GM21381 (cell line): Measurements from ENCODE around the gene TPM3.
"Not testable (repeated sequence)": the region's sequence is repeated elsewhere in the genome, so short reads cannot be mapped to it uniquely, and the experiment has no call there.

Source experiments
- ATAC-seq: cut with Tn5 transposase; IDR thresholded peaks from one replicate; pipeline ENCODE4 v1.9.1; 2021; ENCODE audit warnings: mild to moderate bottlenecking, moderate library complexity; ENCODE audit not compliant: unreplicated experiment

TPM3 gene

GRCh38 chr1:154191990-154192461 is at the start of gene TPM3:
TSS of gene TPM3 (minus strand) at chr1:154192100. CDS start at chr1:154192018, 82 bp downstream.
- ATAC-seq, result no peak

- ATAC-seq, result no peak
These were observed 48.5 kb upstream of the TPM3 start for GRCh38 chr1:154240294-154240833.

- ATAC-seq, result no peak
These were observed 47.6 kb upstream of the TPM3 start for GRCh38 chr1:154239491-154239890.

GRCh38 chr1:154237880-154238506 is 46.1 kb upstream of the TPM3 start:
- no peak for ATAC-seq

GRCh38 chr1:154237435-154237834 is 45.5 kb upstream of the TPM3 start:
- no peak for ATAC-seq

GRCh38 chr1:154236855-154237254 is 45.0 kb upstream of the TPM3 start:
- no peak for ATAC-seq

GRCh38 chr1:154233127-154233526 is 41.2 kb upstream of the TPM3 start:
- not testable (repeated sequence) for ATAC-seq

GRCh38 chr1:154231112-154231511 is 39.2 kb upstream of the TPM3 start:
- ATAC-seq, result not testable (repeated sequence)

GRCh38 chr1:154225370-154225769 is 33.5 kb upstream of the TPM3 start:
- no peak for ATAC-seq

- ATAC-seq, result no peak
These were observed 31.7 kb upstream of the TPM3 start for GRCh38 chr1:154223621-154224020.

- ATAC-seq, result no peak
These were observed 31.0 kb upstream of the TPM3 start for GRCh38 chr1:154222918-154223317.

GRCh38 chr1:154222518-154222917 is 30.6 kb upstream of the TPM3 start:
- ATAC-seq, result no peak

- peak; percentile 19 for ATAC-seq
These were observed 29.5 kb upstream of the TPM3 start for GRCh38 chr1:154221278-154222001.

- no peak for ATAC-seq
These were observed 29.0 kb upstream of the TPM3 start for GRCh38 chr1:154220970-154221277.

- peak; percentile 89 for ATAC-seq
These were observed 28.4 kb upstream of the TPM3 start, which contains the start of gene UBAP2L for GRCh38 chr1:154220071-154220969. TSS of gene UBAP2L (plus strand) at chr1:154220955. CDS start at chr1:154225124, 4,169 bp downstream.

GRCh38 chr1:154219541-154219940 is 27.6 kb upstream of the TPM3 start:
- ATAC-seq, result no peak

- no peak for ATAC-seq
These were observed 26.6 kb upstream of the TPM3 start for GRCh38 chr1:154218545-154218944.

GRCh38 chr1:154213274-154213673 is 21.4 kb upstream of the TPM3 start:
- ATAC-seq, result no peak

GRCh38 chr1:154212083-154212482 is 20.2 kb upstream of the TPM3 start:
- no peak for ATAC-seq

- ATAC-seq, result no peak
These were observed 16.9 kb upstream of the TPM3 start for GRCh38 chr1:154208677-154209388.

GRCh38 chr1:154207262-154207661 is 15.4 kb upstream of the TPM3 start:
- no peak for ATAC-seq
